Esophagus muscularis mucosa (tissue), 4 donors: ENCODE data around the gene PTGES3L. TPM values are rescaled to one million over a fixed set of nuclear protein-coding genes. Genes with fewer than 3 reads are reported as not detected.
A peak's percentile ranks its signal among the peaks of the same experiment; 100 is the strongest.

Experiments used
- DNase-seq: peaks from one replicate; pipeline ENCODE4 v3.0.0-alpha.2; 2017; ENCODE audit errors: extremely low spot score
- H3K27ac ChIP-seq, 4 donors: fragments of 200-600 bp; sonication (generic); replicated peaks in 1 of 4; 1 replicate in 3 of 4; 2 replicates in 1 of 4; pipeline ENCODE4 v1.5.1; 2016 to 2019; ENCODE audit warnings: mild to moderate bottlenecking in 1 of 4
- H3K27me3 ChIP-seq, 4 donors: fragments of 200-600 bp; sonication (generic); one replicate each; pipeline versions ENCODE4 v1.5.1 to v1.6.0; 2016 to 2019
- H3K36me3 ChIP-seq, 4 donors: fragments of 200-600 bp; sonication (generic); one replicate each; pipeline ENCODE4 v1.5.1; 2016 to 2019
- H3K4me1 ChIP-seq, 4 donors: fragments of 200-600 bp; sonication (generic); one replicate each; pipeline ENCODE4 v1.5.1; 2016 to 2019
- H3K4me3 ChIP-seq, 4 donors: fragments of 200-600 bp; sonication (generic); 1 replicate in 2 of 4; 2 replicates in 2 of 4; pipeline ENCODE4 v1.5.1; 2016 to 2019; ENCODE audit warnings: mild to moderate bottlenecking in 4 of 4, moderate library complexity in 1 of 4
- H3K9me3 ChIP-seq, 4 donors: fragments of 200-600 bp; sonication (generic); 1 replicate in 3 of 4; 2 replicates in 1 of 4; pipeline ENCODE4 v1.5.1; 2016 to 2019
- CTCF ChIP-seq, 3 experiments: fragments of 200-600 bp in 2 of 3; fragments of 450-650 bp in 1 of 3; sonication (generic) in 2 of 3; IDR thresholded peaks; one replicate each; pipeline ENCODE4 v1.5.1; 2017 to 2019; ENCODE audit warnings: antibody characterized with exemption in 3 of 3, mild to moderate bottlenecking in 2 of 3, moderate library complexity in 1 of 3
- EP300 ChIP-seq: sonication (generic); formaldehyde crosslinking; IDR thresholded peaks from one replicate; pipeline ENCODE4 v1.6.1; 2017; ENCODE audit warnings: antibody characterized with exemption
- POLR2A ChIP-seq: fragments of 450-650 bp; IDR thresholded peaks from one replicate; pipeline ENCODE4 v1.6.1; 2017; ENCODE audit warnings: antibody characterized with exemption, moderate library complexity, mild to moderate bottlenecking, low read depth
- POLR2AphosphoS5 ChIP-seq, 2 donors: sonication (generic); formaldehyde crosslinking; IDR thresholded peaks; one replicate each; pipeline ENCODE4 v1.6.1; 2017; ENCODE audit warnings: antibody characterized with exemption in 2 of 2
- WGBS: methylation state at CpG from one replicate; pipeline ENCODE4 v1.1.5; 2018; 5-methylcytosine and 5-hydroxymethylcytosine counted together
- intact Hi-C: fragments of 100-400 bp; cut with DNase I; formaldehyde crosslinking; loops from one replicate; pipeline ENCODE4 v1.15.1; 2023
- total RNA-seq, 4 donors: library from RNA; depleted of rRNA; stranded (reverse); fragments of >200 nt; gene quantifications; one replicate each; pipeline versions ENCODE4 v1.1.0 to v1.2.1, GENCODE V29; 2016

Gene PTGES3L
- 10 to 100 TPM in 3 of 4 donors, 1 to 10 TPM in 1; 7.8 to 18.3 (median 13.1) TPM for total RNA-seq

- peaks cover 19 to 42% (median 33%) of the 10 kb centered on the region in 4 donors for H3K4me1 ChIP-seq
- intact Hi-C loops: no loop called here
- DNase-seq: no peak
- 24% methylated on average over 20 of the region's 21 CpGs for WGBS
- no peaks in the 10 kb centered on the region for H3K9me3 ChIP-seq
- H3K27ac ChIP-seq: peak within 1 kb of the TSS; percentile 85 to 93 (median 88)
- peak in 1 of 3 experiments; percentile 9 for TF ChIP-seq CTCF (IDR thresholded peaks at IDR 0.05)
- no peak for TF ChIP-seq EP300
- TF ChIP-seq POLR2A: no peak
- TF ChIP-seq POLR2AphosphoS5 (IDR thresholded peaks at IDR 0.05): peak in 1 of 2 donors; percentile 48
- H3K4me3 ChIP-seq: peak within 1 kb of the TSS; percentile 83 to 100 (median 92)
- peaks cover 0 to 6% (median 2%) of the 10 kb centered on the region in 4 donors for H3K36me3 ChIP-seq
- H3K27me3 ChIP-seq: no peaks in the 10 kb centered on the region
Measured at GRCh38 chr17:42979511-42980273, at the start of gene PTGES3L. Gene PTGES3L, minus strand, starts transcription at chr17:42980080. Its CDS starts 27 bp downstream, at chr17:42980053.

GRCh38 chr17:43028221-43028861, 48.5 kb upstream of the PTGES3L start:
- intact Hi-C loops: no loop called here

GRCh38 chr17:43027091-43028032, 47.5 kb upstream of the PTGES3L start:
- TF ChIP-seq CTCF (IDR thresholded peaks at IDR 0.05) (no peak), POLR2AphosphoS5 (IDR thresholded peaks at IDR 0.05) (no peak), POLR2A (no peak), EP300 (no peak)
- Histone ChIP-seq H3K9me3 (no peaks in the 10 kb centered on the region), H3K27ac (no peak overlapping the region), H3K4me3 (no peak overlapping the region), H3K36me3 (no peaks in the 10 kb centered on the region), H3K27me3 (no peaks in the 10 kb centered on the region), H3K4me1 (peaks cover 6 to 26% (median 22%) of the 10 kb centered on the region in 4 donors)
- 81% methylated on average over 9 of the region's 9 CpGs for WGBS
- intact Hi-C loops: no loop called here
- DNase-seq: no peak

More at GRCh38 chr17:43028221-43028861, 48.5 kb upstream of the PTGES3L start:
- TF ChIP-seq EP300 (no peak), CTCF (IDR thresholded peaks at IDR 0.05) (no peak), POLR2A (no peak), POLR2AphosphoS5 (IDR thresholded peaks at IDR 0.05) (no peak)
- no peaks in the 10 kb centered on the region for H3K36me3 ChIP-seq
- H3K4me1 ChIP-seq: peaks cover 0 to 18% (median 14%) of the 10 kb centered on the region in 4 donors
- H3K27ac ChIP-seq: no peak overlapping the region
- no peaks in the 10 kb centered on the region for H3K27me3 ChIP-seq
- H3K9me3 ChIP-seq: no peaks in the 10 kb centered on the region
- WGBS: 86% methylated on average over 17 of the region's 17 CpGs
- no peak for DNase-seq
- H3K4me3 ChIP-seq: no peak overlapping the region

GRCh38 chr17:43026595-43026994, 46.7 kb upstream of the PTGES3L start:
- WGBS: 69% methylated on average over 5 of the region's 5 CpGs
- Histone ChIP-seq H3K4me1 (peaks cover 6 to 26% (median 23%) of the 10 kb centered on the region in 4 donors), H3K9me3 (no peaks in the 10 kb centered on the region), H3K4me3 (no peak overlapping the region), H3K27ac (peak overlapping the region in 1 of 4 donors; percentile 87), H3K36me3 (no peaks in the 10 kb centered on the region), H3K27me3 (no peaks in the 10 kb centered on the region)
- no peak for DNase-seq
- TF ChIP-seq POLR2AphosphoS5 (IDR thresholded peaks at IDR 0.05): no peak
- no peak for TF ChIP-seq CTCF (IDR thresholded peaks at IDR 0.05)
- no peak for TF ChIP-seq POLR2A
- TF ChIP-seq EP300: no peak
- intact Hi-C loops: no loop called here
